Measurements from ENCODE around the gene PARD3B.

PARD3B gene

GRCh38 chr2:204892506-204893255, 347.4 kb downstream of the PARD3B start:
- no peak for DNase-seq (ENCODE audit: low spot score)

- DNase-seq (ENCODE audit: low spot score), result no peak
Observed at GRCh38 chr2:204896146-204896545, 350.9 kb downstream of the PARD3B start.

GRCh38 chr2:204897561-204897960, 352.3 kb downstream of the PARD3B start:
- no peak for DNase-seq (ENCODE audit: low spot score)

GRCh38 chr2:204898928-204899640, 353.8 kb downstream of the PARD3B start:
- no peak for DNase-seq (ENCODE audit: low spot score)

- DNase-seq (ENCODE audit: low spot score), result no peak
Observed at GRCh38 chr2:204899983-204900382, 354.7 kb downstream of the PARD3B start.

- DNase-seq (ENCODE audit: low spot score), result no peak
Observed at GRCh38 chr2:204900487-204900886, 355.2 kb downstream of the PARD3B start.

- no peak for DNase-seq (ENCODE audit: low spot score)
Observed at GRCh38 chr2:204900910-204901309, 355.6 kb downstream of the PARD3B start.

GRCh38 chr2:204901591-204901990, 356.3 kb downstream of the PARD3B start:
- DNase-seq (ENCODE audit: low spot score), result no peak

GRCh38 chr2:204909791-204910190, 364.5 kb downstream of the PARD3B start:
- DNase-seq (ENCODE audit: low spot score), result no peak

- DNase-seq (ENCODE audit: low spot score), result no peak
Observed at GRCh38 chr2:204913312-204913711, 368.0 kb downstream of the PARD3B start.

- no peak for DNase-seq (ENCODE audit: low spot score)
Observed at GRCh38 chr2:204913854-204914464, 368.7 kb downstream of the PARD3B start.

- no peak for DNase-seq (ENCODE audit: low spot score)
Observed at GRCh38 chr2:204914708-204915107, 369.4 kb downstream of the PARD3B start.

GRCh38 chr2:204917089-204917701, 371.9 kb downstream of the PARD3B start:
- no peak for DNase-seq (ENCODE audit: low spot score)

- no peak for DNase-seq (ENCODE audit: low spot score)
Observed at GRCh38 chr2:204920776-204921175, 375.5 kb downstream of the PARD3B start.

GRCh38 chr2:204923957-204924356, 378.7 kb downstream of the PARD3B start:
- DNase-seq (ENCODE audit: low spot score), result no peak

GRCh38 chr2:204931562-204931961, 386.3 kb downstream of the PARD3B start:
- no peak for DNase-seq (ENCODE audit: low spot score)

- DNase-seq (ENCODE audit: low spot score), result no peak
Observed at GRCh38 chr2:204933735-204934374, 388.6 kb downstream of the PARD3B start.

- DNase-seq (ENCODE audit: low spot score), result no peak
Observed at GRCh38 chr2:204944927-204945326, 399.7 kb downstream of the PARD3B start.

- no peak for DNase-seq (ENCODE audit: low spot score)
Observed at GRCh38 chr2:204945376-204945775, 400.1 kb downstream of the PARD3B start.

GRCh38 chr2:204946892-204947291, 401.6 kb downstream of the PARD3B start:
- no peak for DNase-seq (ENCODE audit: low spot score)

GRCh38 chr2:204947405-204947804, 402.1 kb downstream of the PARD3B start:
- DNase-seq (ENCODE audit: low spot score), result no peak
